ENCODE data around the gene MAP4K4. TPM values are rescaled to one million over a fixed set of nuclear protein-coding genes. Genes with fewer than 3 reads are reported as not detected.

MAP4K4 gene
- total RNA-seq, 4 donors from 2014 or later: 29.6 to 56.6 (median 38.2) TPM

DNA sequence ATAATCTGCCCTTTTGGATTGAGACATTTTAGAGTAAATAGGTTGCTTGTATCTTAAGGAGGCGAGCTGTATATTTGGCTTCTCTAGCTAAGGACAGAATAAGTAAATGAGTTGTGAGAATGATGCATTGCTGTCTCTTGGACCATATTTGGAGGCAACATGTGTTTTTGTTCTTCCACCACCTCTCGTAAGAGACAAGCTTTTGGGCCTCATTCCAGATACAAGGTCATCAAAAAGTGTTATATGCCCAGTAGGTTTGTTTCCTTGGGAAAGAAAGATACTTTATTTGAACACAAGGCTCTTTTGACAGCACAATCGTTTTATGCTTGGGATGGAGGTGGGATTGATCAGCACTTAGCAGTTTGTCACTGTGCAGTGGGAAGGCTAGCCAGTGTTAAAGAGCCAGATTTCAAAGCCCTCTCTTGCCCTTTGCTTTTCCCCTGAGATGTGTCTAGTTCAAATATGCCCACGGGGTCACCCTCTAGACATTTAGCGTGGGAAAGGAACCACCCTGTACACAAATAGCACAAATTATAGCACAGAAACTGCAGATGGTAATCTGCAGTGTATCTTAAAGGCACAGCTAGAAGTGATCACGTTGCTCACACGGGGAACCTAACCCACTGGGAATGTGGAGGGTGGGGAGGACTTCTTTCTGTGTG lies 131.3 kb downstream of the MAP4K4 start:
- no peak for DNase-seq (ENCODE audit: low spot score in 2 of 2)
- TF ChIP-seq POLR2AphosphoS5 (IDR thresholded peaks at IDR 0.05) (no peak), POLR2A (IDR thresholded peaks at IDR 0.05) (no peak), EP300 (IDR thresholded peaks at IDR 0.05) (no peak)
- TF ChIP-seq, protein P1, sequence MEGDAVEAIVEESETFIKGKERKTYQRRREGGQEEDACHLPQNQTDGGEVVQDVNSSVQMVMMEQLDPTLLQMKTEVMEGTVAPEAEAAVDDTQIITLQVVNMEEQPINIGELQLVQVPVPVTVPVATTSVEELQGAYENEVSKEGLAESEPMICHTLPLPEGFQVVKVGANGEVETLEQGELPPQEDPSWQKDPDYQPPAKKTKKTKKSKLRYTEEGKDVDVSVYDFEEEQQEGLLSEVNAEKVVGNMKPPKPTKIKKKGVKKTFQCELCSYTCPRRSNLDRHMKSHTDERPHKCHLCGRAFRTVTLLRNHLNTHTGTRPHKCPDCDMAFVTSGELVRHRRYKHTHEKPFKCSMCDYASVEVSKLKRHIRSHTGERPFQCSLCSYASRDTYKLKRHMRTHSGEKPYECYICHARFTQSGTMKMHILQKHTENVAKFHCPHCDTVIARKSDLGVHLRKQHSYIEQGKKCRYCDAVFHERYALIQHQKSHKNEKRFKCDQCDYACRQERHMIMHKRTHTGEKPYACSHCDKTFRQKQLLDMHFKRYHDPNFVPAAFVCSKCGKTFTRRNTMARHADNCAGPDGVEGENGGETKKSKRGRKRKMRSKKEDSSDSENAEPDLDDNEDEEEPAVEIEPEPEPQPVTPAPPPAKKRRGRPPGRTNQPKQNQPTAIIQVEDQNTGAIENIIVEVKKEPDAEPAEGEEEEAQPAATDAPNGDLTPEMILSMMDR (IDR thresholded peaks at IDR 0.05): no peak
- no peak overlapping the region for H3K4me3 ChIP-seq
- H3K4me1 ChIP-seq: peaks cover 23% of the 10 kb centered on the region
- WGBS: 42% methylated on average over 7 of the region's 7 CpGs
- peaks cover 28% of the 10 kb centered on the region for H3K36me3 ChIP-seq
- no peak overlapping the region for H3K27ac ChIP-seq
- H3K27me3 ChIP-seq: no peaks in the 10 kb centered on the region
- H3K9me3 ChIP-seq: no peaks in the 10 kb centered on the region

DNA sequence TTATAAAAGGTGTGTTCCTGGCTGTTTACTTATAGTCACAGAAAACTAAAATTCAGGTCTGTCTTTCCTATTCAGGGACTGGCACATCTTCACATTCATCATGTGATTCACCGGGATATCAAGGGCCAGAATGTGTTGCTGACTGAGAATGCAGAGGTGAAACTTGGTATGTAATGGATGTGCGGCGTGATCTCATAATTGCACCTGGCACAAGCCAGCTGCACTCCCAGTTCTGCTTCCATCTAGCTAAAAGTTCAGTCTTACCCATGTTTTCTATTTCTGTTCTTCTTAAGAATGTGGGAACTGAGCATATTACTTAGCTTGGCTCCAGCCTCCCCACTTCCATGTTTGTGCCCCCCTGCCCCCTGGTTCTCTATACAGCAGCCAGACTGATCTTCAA lies 131.9 kb downstream of the MAP4K4 start:
- H3K27ac ChIP-seq: no peak overlapping the region
- H3K4me1 ChIP-seq: peaks cover 22% of the 10 kb centered on the region
- 93% methylated on average over 3 of the region's 3 CpGs for WGBS
- no peaks in the 10 kb centered on the region for H3K27me3 ChIP-seq
- peaks cover 28% of the 10 kb centered on the region for H3K36me3 ChIP-seq
- no peaks in the 10 kb centered on the region for H3K9me3 ChIP-seq
- DNase-seq (ENCODE audit: low spot score in 2 of 2): no peak
- H3K4me3 ChIP-seq: no peak overlapping the region
- TF ChIP-seq POLR2A (IDR thresholded peaks at IDR 0.05): no peak
- TF ChIP-seq EP300 (IDR thresholded peaks at IDR 0.05): no peak
- no peak for TF ChIP-seq POLR2AphosphoS5 (IDR thresholded peaks at IDR 0.05)
- TF ChIP-seq, protein P1 (IDR thresholded peaks at IDR 0.05): no peak

DNA sequence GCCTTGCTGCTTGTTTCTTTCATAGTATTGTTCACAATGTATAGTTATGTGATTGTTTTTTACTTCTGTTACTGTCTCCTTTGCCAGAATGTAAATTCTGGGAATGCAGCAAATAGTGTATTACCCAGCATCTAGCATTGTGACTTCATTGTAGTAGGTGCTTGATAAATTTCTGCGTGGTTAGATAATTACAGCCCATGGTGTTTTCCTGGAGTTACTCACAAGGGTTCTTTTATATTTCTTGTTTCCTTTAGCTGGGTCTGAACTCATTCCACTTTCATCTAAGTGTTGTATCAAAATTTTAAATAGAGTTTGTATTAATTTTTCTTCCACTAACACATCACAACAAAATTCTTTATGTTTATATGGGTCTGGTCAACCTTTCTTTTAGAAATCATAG lies 132.6 kb downstream of the MAP4K4 start:
- WGBS: 76% methylated on average over 1 of the region's 1 CpG
- DNase-seq (ENCODE audit: low spot score in 2 of 2): no peak
- Histone ChIP-seq H3K4me3 (no peak overlapping the region), H3K9me3 (no peaks in the 10 kb centered on the region), H3K4me1 (peaks cover 22% of the 10 kb centered on the region), H3K27ac (no peak overlapping the region), H3K36me3 (peaks cover 32% of the 10 kb centered on the region), H3K27me3 (no peaks in the 10 kb centered on the region)
- TF ChIP-seq, protein P1 (IDR thresholded peaks at IDR 0.05): no peak
- TF ChIP-seq POLR2A (IDR thresholded peaks at IDR 0.05) (no peak), EP300 (IDR thresholded peaks at IDR 0.05) (no peak), POLR2AphosphoS5 (IDR thresholded peaks at IDR 0.05) (no peak)

DNA sequence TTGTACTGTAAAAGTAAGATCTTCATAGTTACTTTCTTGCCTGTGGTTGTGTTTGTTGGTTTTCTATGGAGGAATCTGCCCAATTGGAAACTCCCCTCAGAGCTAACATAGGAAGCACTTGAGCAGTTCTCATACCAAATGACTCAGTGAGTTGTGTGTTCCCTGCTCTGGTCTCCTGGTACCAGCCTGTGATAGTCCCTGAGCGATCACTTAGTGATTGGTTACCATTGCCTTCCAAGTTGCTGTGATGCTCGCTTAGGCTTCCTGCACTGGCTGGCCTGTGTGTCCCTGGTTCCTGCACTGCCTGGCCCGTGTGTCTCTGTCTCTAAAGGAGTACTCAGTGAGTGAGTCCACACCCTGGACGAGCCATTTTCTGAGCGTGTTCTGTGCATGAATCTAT lies 133.0 kb downstream of the MAP4K4 start:
- Histone ChIP-seq H3K4me3 (no peak overlapping the region), H3K9me3 (no peaks in the 10 kb centered on the region), H3K36me3 (peaks cover 32% of the 10 kb centered on the region), H3K27ac (no peak overlapping the region), H3K27me3 (no peaks in the 10 kb centered on the region), H3K4me1 (peaks cover 22% of the 10 kb centered on the region)
- DNase-seq (ENCODE audit: low spot score in 2 of 2): no peak
- TF ChIP-seq EP300 (IDR thresholded peaks at IDR 0.05): no peak
- TF ChIP-seq, protein P1 (IDR thresholded peaks at IDR 0.05): no peak
- 78% methylated on average over 5 of the region's 5 CpGs for WGBS

DNA sequence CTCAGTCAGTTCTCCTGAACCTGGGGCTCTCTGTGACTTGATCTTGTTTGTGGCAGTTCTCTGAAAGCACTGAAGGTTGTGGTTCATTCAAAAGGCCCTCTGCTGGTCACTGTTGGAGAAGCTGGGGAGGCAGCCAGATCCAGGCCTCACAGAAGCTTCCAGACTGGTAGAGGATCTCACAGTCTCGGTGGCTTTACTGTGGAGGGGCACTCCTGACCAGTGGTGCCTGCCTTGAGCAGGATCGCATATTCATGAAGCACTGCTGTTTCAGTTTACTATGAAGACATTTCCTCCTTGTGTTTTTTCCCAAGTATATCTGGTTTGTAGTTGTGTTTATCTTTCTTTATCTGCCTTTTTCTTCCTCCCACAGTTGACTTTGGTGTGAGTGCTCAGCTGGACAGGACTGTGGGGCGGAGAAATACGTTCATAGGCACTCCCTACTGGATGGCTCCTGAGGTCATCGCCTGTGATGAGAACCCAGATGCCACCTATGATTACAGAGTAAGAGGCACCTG lies 133.9 kb downstream of the MAP4K4 start:
- no peaks in the 10 kb centered on the region for H3K9me3 ChIP-seq
- DNase-seq (ENCODE audit: low spot score in 2 of 2): peak in 1 of 2 donors; percentile 76
- H3K4me3 ChIP-seq: no peak overlapping the region
- peaks cover 22% of the 10 kb centered on the region for H3K4me1 ChIP-seq
- H3K27me3 ChIP-seq: no peaks in the 10 kb centered on the region
- H3K27ac ChIP-seq: no peak overlapping the region
- peaks cover 39% of the 10 kb centered on the region for H3K36me3 ChIP-seq
- TF ChIP-seq, protein P1 (IDR thresholded peaks at IDR 0.05): peak; percentile 64 to 67
- no peak for TF ChIP-seq EP300 (IDR thresholded peaks at IDR 0.05)
- no peak for TF ChIP-seq POLR2A (IDR thresholded peaks at IDR 0.05)
- TF ChIP-seq POLR2AphosphoS5 (IDR thresholded peaks at IDR 0.05): no peak
- 68% methylated on average over 5 of the region's 5 CpGs for WGBS

Data from suprapubic skin (tissue), 4 donors.